HEK293 (cell line): ENCODE results near the gene NFATC3.
A peak's percentile ranks its signal among the peaks of the same experiment; 100 is the strongest.

Experiments used
- IKZF3 ChIP-seq: fragments of 450-650 bp; IDR thresholded peaks from 2 replicates; pipeline ENCODE4 v1.5.0; 2018; ENCODE audit warnings: missing biosample characterization, mild to moderate bottlenecking, missing genetic modification characterization, moderate library complexity
- MEIS1 ChIP-seq: sonication (generic); formaldehyde crosslinking; IDR thresholded peaks from 2 replicates; pipeline ENCODE4 v1.8.1; 2022; ENCODE audit warnings: missing genetic modification reagents, mild to moderate bottlenecking, borderline replicate concordance
- OSR2 ChIP-seq: fragments of 450-650 bp; formaldehyde crosslinking; IDR thresholded peaks from 2 replicates; pipeline ENCODE4 v1.5.1; 2016; ENCODE audit warnings: missing biosample characterization, missing genetic modification characterization
- PRDM1 ChIP-seq: fragments of 450-650 bp; formaldehyde crosslinking; IDR thresholded peaks from 2 replicates; pipeline ENCODE4; 2016; ENCODE audit warnings: missing biosample characterization, missing genetic modification characterization
- SCRT2 ChIP-seq: fragments of 450-650 bp; formaldehyde crosslinking; IDR thresholded peaks from 2 replicates; pipeline ENCODE4 v1.5.1; 2016; ENCODE audit warnings: missing biosample characterization, missing genetic modification characterization
- ZBTB48 ChIP-seq: fragments of 450-650 bp; formaldehyde crosslinking; IDR thresholded peaks from 2 replicates; pipeline ENCODE4 v1.5.1; 2016; ENCODE audit warnings: missing biosample characterization, missing genetic modification characterization
- ZFP69B ChIP-seq: fragments of 450-650 bp; formaldehyde crosslinking; IDR thresholded peaks from 2 replicates; pipeline ENCODE4 v1.5.1; 2016; ENCODE audit warnings: missing biosample characterization, missing genetic modification characterization
- ZNF138 ChIP-seq: fragments of 450-650 bp; formaldehyde crosslinking; IDR thresholded peaks from 2 replicates; pipeline ENCODE4 v1.5.1; 2016; ENCODE audit warnings: missing biosample characterization, missing genetic modification characterization, borderline replicate concordance
- ZNF202 ChIP-seq: fragments of 450-650 bp; formaldehyde crosslinking; IDR thresholded peaks from 2 replicates; pipeline ENCODE4 v1.5.1; 2016; ENCODE audit warnings: missing biosample characterization, missing genetic modification characterization, borderline replicate concordance
- ZNF221 ChIP-seq: fragments of 450-650 bp; formaldehyde crosslinking; IDR thresholded peaks from 2 replicates; pipeline ENCODE4 v1.5.1; 2017; ENCODE audit warnings: missing biosample characterization, missing genetic modification characterization, borderline replicate concordance
- ZNF274 ChIP-seq, 2 experiments: fragments of 200-500 bp in 1 of 2; fragments of 450-650 bp in 1 of 2; sonication (Bioruptor generic) in 1 of 2; formaldehyde crosslinking in 1 of 2; IDR thresholded peaks; 2 replicates each; pipeline versions ENCODE4 v1.5.1 to v1.6.1; 2014 to 2016; ENCODE audit warnings: borderline replicate concordance in 1 of 2, inconsistent platforms in 1 of 2, low read length in 1 of 2, missing biosample characterization in 1 of 2, missing genetic modification characterization in 1 of 2
- ZNF350 ChIP-seq: fragments of 450-650 bp; formaldehyde crosslinking; IDR thresholded peaks from 2 replicates; pipeline ENCODE4 v1.5.0; 2017; ENCODE audit warnings: missing biosample characterization, mild to moderate bottlenecking, missing genetic modification characterization
- ZNF391 ChIP-seq: fragments of 450-650 bp; formaldehyde crosslinking; IDR thresholded peaks from 2 replicates; pipeline ENCODE4 v1.5.1; 2016; ENCODE audit warnings: low read depth, missing biosample characterization, missing genetic modification characterization, borderline replicate concordance
- ZNF510 ChIP-seq: fragments of 450-650 bp; formaldehyde crosslinking; IDR thresholded peaks from 2 replicates; pipeline ENCODE4 v1.5.1; 2018; ENCODE audit warnings: mild to moderate bottlenecking, missing genetic modification characterization, missing biosample characterization; ENCODE audit not compliant: insufficient replicate concordance
- ZNF529 ChIP-seq: fragments of 450-650 bp; formaldehyde crosslinking; IDR thresholded peaks from 2 replicates; pipeline ENCODE4 v1.5.1; 2017; ENCODE audit warnings: missing genetic modification characterization, missing biosample characterization; ENCODE audit not compliant: insufficient replicate concordance
- ZNF555 ChIP-seq: fragments of 450-650 bp; formaldehyde crosslinking; conservative IDR thresholded peaks from 2 replicates; pipeline ENCODE4 v1.5.1; 2017; ENCODE audit warnings: missing biosample characterization, mild to moderate bottlenecking, missing genetic modification characterization, inconsistent platforms
- ZNF560 ChIP-seq: fragments of 450-650 bp; formaldehyde crosslinking; IDR thresholded peaks from 2 replicates; pipeline ENCODE4 v1.5.1; 2017; ENCODE audit warnings: missing biosample characterization, missing genetic modification characterization, borderline replicate concordance
- ZNF585B ChIP-seq: fragments of 450-650 bp; formaldehyde crosslinking; IDR thresholded peaks from 2 replicates; pipeline ENCODE4 v1.5.1; 2016; ENCODE audit warnings: missing biosample characterization, missing genetic modification characterization
- ZNF610 ChIP-seq: fragments of 450-650 bp; formaldehyde crosslinking; IDR thresholded peaks from 2 replicates; pipeline ENCODE4 v1.5.1; 2016; ENCODE audit warnings: missing biosample characterization, missing genetic modification characterization, borderline replicate concordance
- ZNF707 ChIP-seq: fragments of 450-650 bp; formaldehyde crosslinking; IDR thresholded peaks from 2 replicates; pipeline ENCODE4 v1.5.1; 2016; ENCODE audit warnings: missing biosample characterization, missing genetic modification characterization
- ZNF776 ChIP-seq: fragments of 450-650 bp; formaldehyde crosslinking; IDR thresholded peaks from 2 replicates; pipeline ENCODE4 v1.5.0; 2017; ENCODE audit warnings: missing biosample characterization, missing genetic modification characterization, borderline replicate concordance
- ZNF791 ChIP-seq: fragments of 450-650 bp; formaldehyde crosslinking; IDR thresholded peaks from 2 replicates; pipeline ENCODE4 v1.5.1; 2016; ENCODE audit warnings: missing biosample characterization, missing genetic modification characterization
- ZNF792 ChIP-seq: fragments of 450-650 bp; formaldehyde crosslinking; IDR thresholded peaks from 2 replicates; pipeline ENCODE4 v1.5.1; 2016; ENCODE audit warnings: missing biosample characterization, missing genetic modification characterization
- ZSCAN23 ChIP-seq: fragments of 450-650 bp; formaldehyde crosslinking; IDR thresholded peaks from 2 replicates; pipeline ENCODE4 v1.5.1; 2016; ENCODE audit warnings: missing biosample characterization, missing genetic modification characterization
- ZSCAN30 ChIP-seq: fragments of 450-650 bp; IDR thresholded peaks from 2 replicates; pipeline ENCODE4 v1.5.1; 2018; ENCODE audit warnings: missing biosample characterization, mild to moderate bottlenecking, missing genetic modification characterization, moderate library complexity
- TF ChIP-seq, protein P1 (sequence below): fragments of 450-650 bp; formaldehyde crosslinking; IDR thresholded peaks from 2 replicates; pipeline ENCODE4 v1.5.1; 2016; ENCODE audit warnings: missing biosample characterization, missing genetic modification characterization
- TF ChIP-seq, protein P2 (sequence below): fragments of 450-650 bp; formaldehyde crosslinking; IDR thresholded peaks from 2 replicates; pipeline ENCODE4 v1.5.1; 2017; ENCODE audit warnings: missing biosample characterization, missing genetic modification characterization
- TF ChIP-seq, protein P3 (sequence below): fragments of 450-650 bp; formaldehyde crosslinking; IDR thresholded peaks from 2 replicates; pipeline ENCODE4 v1.5.1; 2017; ENCODE audit warnings: missing biosample characterization, mild to moderate bottlenecking, missing genetic modification characterization, moderate library complexity
- TF ChIP-seq, protein P4 (sequence below): fragments of 450-650 bp; formaldehyde crosslinking; conservative IDR thresholded peaks from 2 replicates; pipeline ENCODE4 v1.5.1; 2016; ENCODE audit warnings: low read depth, missing biosample characterization, missing genetic modification characterization
- TF ChIP-seq, protein P5 (sequence below): fragments of 450-650 bp; formaldehyde crosslinking; IDR thresholded peaks from 2 replicates; pipeline ENCODE4 v1.5.1; 2016; ENCODE audit warnings: missing biosample characterization, missing genetic modification characterization

The NFATC3 gene

DNA sequence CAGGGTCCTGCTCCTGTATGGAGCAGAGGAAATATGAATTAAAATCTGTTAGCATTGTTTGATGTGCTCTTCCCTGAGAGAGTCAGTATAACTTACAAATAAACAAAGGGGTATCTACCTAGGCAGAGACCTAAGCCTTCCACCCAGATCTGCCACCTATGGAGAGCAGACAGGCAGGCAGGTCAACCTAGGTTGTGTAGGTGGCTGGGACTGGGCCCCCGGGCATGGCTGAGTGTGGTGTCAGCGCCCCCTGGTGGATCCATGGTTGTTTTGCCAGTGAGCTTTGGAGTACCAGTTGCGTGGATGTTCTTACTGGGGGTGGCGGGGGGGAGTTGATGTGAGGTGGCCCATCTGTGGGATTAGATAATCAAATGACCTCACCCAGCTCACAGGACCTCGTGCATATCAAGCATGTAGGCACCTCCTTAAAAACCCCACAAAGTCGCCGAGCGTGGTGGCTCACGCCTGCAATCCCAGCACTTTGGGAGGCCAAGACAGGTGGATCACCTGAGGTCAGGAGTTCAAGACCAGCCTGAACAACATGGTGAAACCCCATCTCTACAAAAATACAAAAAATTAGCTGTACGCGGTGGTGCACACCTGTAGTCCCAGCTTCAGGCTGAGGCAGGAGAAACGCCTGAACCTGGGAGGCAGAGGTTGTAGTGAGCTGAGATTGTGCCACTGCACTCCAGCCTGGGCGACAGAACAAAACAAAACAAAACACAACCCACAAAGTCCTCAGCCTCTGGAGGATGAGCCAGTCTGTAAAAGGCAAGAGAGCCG, 44.5 kb upstream of the NFATC3 start (continued):
- TF ChIP-seq ZFP69B (tag by site-specific recombination) (peak; percentile 43; the same call in 1 of the 2 replicates), ZNF274 (IDR thresholded peaks at IDR 0.05; ENCODE audit: low read length) (no peak), ZNF274 (tag by site-specific recombination; IDR thresholded peaks at IDR 0.05; ENCODE audit: borderline replicate concordance) (no peak), IKZF3 (tag by site-specific recombination) (no peak), MEIS1 (no peak), ZNF350 (tag by site-specific recombination) (no peak), SCRT2 (peak; percentile 94), ZSCAN30 (tag by site-specific recombination) (no peak), ZNF221 (tag by site-specific recombination) (no peak), ZNF707 (no peak), ZBTB48 (tag by site-specific recombination) (no peak), PRDM1 (tag by site-specific recombination) (no peak), ZNF510 (no peak), ZSCAN23 (no peak), ZNF776 (tag by site-specific recombination) (no peak), ZNF610 (tag by site-specific recombination) (no peak), ZNF529 (tag by site-specific recombination) (no peak), ZNF560 (tag by site-specific recombination) (no peak), OSR2 (tag by site-specific recombination) (no peak), ZNF791 (tag by site-specific recombination) (no peak), ZNF555 (tag by site-specific recombination) (no peak), ZNF202 (no peak), ZNF138 (no peak), ZNF391 (no peak), ZNF792 (tag by site-specific recombination) (no peak), ZNF585B (no peak)
- TF ChIP-seq, protein P1, sequence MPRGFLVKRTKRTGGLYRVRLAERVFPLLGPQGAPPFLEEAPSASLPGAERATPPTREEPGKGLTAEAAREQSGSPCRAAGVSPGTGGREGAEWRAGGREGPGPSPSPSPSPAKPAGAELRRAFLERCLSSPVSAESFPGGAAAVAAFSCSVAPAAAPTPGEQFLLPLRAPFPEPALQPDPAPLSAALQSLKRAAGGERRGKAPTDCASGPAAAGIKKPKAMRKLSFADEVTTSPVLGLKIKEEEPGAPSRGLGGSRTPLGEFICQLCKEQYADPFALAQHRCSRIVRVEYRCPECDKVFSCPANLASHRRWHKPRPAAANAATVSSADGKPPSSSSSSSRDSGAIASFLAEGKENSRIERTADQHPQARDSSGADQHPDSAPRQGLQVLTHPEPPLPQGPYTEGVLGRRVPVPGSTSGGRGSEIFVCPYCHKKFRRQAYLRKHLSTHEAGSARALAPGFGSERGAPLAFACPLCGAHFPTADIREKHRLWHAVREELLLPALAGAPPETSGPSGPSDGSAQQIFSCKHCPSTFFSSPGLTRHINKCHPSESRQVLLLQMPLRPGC (tag by site-specific recombination), result no peak
- TF ChIP-seq, protein P2, sequence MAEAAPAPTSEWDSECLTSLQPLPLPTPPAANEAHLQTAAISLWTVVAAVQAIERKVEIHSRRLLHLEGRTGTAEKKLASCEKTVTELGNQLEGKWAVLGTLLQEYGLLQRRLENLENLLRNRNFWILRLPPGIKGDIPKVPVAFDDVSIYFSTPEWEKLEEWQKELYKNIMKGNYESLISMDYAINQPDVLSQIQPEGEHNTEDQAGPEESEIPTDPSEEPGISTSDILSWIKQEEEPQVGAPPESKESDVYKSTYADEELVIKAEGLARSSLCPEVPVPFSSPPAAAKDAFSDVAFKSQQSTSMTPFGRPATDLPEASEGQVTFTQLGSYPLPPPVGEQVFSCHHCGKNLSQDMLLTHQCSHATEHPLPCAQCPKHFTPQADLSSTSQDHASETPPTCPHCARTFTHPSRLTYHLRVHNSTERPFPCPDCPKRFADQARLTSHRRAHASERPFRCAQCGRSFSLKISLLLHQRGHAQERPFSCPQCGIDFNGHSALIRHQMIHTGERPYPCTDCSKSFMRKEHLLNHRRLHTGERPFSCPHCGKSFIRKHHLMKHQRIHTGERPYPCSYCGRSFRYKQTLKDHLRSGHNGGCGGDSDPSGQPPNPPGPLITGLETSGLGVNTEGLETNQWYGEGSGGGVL (tag by site-specific recombination), result no peak
- TF ChIP-seq, protein P3, sequence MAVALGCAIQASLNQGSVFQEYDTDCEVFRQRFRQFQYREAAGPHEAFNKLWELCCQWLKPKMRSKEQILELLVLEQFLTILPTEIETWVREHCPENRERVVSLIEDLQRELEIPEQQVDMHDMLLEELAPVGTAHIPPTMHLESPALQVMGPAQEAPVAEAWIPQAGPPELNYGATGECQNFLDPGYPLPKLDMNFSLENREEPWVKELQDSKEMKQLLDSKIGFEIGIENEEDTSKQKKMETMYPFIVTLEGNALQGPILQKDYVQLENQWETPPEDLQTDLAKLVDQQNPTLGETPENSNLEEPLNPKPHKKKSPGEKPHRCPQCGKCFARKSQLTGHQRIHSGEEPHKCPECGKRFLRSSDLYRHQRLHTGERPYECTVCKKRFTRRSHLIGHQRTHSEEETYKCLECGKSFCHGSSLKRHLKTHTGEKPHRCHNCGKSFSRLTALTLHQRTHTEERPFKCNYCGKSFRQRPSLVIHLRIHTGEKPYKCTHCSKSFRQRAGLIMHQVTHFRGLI (tag by site-specific recombination), result no peak
- TF ChIP-seq, protein P4, sequence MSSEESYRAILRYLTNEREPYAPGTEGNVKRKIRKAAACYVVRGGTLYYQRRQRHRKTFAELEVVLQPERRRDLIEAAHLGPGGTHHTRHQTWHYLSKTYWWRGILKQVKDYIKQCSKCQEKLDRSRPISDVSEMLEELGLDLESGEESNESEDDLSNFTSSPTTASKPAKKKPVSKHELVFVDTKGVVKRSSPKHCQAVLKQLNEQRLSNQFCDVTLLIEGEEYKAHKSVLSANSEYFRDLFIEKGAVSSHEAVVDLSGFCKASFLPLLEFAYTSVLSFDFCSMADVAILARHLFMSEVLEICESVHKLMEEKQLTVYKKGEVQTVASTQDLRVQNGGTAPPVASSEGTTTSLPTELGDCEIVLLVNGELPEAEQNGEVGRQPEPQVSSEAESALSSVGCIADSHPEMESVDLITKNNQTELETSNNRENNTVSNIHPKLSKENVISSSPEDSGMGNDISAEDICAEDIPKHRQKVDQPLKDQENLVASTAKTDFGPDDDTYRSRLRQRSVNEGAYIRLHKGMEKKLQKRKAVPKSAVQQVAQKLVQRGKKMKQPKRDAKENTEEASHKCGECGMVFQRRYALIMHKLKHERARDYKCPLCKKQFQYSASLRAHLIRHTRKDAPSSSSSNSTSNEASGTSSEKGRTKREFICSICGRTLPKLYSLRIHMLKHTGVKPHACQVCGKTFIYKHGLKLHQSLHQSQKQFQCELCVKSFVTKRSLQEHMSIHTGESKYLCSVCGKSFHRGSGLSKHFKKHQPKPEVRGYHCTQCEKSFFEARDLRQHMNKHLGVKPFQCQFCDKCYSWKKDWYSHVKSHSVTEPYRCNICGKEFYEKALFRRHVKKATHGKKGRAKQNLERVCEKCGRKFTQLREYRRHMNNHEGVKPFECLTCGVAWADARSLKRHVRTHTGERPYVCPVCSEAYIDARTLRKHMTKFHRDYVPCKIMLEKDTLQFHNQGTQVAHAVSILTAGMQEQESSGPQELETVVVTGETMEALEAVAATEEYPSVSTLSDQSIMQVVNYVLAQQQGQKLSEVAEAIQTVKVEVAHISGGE (tag by site-specific recombination), result no peak
- TF ChIP-seq, protein P5, sequence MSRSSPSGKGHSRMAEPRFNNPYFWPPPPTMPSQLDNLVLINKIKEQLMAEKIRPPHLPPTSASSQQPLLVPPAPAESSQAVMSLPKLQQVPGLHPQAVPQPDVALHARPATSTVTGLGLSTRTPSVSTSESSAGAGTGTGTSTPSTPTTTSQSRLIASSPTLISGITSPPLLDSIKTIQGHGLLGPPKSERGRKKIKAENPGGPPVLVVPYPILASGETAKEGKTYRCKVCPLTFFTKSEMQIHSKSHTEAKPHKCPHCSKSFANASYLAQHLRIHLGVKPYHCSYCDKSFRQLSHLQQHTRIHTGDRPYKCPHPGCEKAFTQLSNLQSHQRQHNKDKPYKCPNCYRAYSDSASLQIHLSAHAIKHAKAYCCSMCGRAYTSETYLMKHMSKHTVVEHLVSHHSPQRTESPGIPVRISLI, result no peak
